ENCODE data around the gene PCMT1.

GRCh38 chr6:149779644-149779963, 30.1 kb downstream of the PCMT1 start:
- no peak for TF ChIP-seq POLR2AphosphoS5 (IDR thresholded peaks at IDR 0.05; ENCODE audit: insufficient read depth in 1 of 2, low read depth in 1 of 2)
- TF ChIP-seq, protein P1, sequence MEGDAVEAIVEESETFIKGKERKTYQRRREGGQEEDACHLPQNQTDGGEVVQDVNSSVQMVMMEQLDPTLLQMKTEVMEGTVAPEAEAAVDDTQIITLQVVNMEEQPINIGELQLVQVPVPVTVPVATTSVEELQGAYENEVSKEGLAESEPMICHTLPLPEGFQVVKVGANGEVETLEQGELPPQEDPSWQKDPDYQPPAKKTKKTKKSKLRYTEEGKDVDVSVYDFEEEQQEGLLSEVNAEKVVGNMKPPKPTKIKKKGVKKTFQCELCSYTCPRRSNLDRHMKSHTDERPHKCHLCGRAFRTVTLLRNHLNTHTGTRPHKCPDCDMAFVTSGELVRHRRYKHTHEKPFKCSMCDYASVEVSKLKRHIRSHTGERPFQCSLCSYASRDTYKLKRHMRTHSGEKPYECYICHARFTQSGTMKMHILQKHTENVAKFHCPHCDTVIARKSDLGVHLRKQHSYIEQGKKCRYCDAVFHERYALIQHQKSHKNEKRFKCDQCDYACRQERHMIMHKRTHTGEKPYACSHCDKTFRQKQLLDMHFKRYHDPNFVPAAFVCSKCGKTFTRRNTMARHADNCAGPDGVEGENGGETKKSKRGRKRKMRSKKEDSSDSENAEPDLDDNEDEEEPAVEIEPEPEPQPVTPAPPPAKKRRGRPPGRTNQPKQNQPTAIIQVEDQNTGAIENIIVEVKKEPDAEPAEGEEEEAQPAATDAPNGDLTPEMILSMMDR (IDR thresholded peaks at IDR 0.05), result no peak
